WTC11 (cell line): Measurements from ENCODE around the gene NSL1. TPM values are rescaled to one million over a fixed set of nuclear protein-coding genes. Genes with fewer than 3 reads are reported as not detected.

Experiments
- ATAC-seq: fragments of 200-7000 bp; cut with Tn5 transposase; 2 replicates; pipeline ENCODE4 v1.10.0; 2021; ENCODE audit warnings: mild to moderate bottlenecking, moderate library complexity
- CTCF ChIA-PET: fragments of 300-600 bp; sonication (Branson Sonifier 250); formaldehyde crosslinking; loops from one replicate; lab custom pipeline; 2021; ENCODE audit warnings: antibody characterized with exemption; lab: Charles Lee
- POLR2A ChIA-PET: fragments of 350-600 bp; sonication (Branson Sonifier 250); formaldehyde crosslinking; loops from one replicate; lab custom pipeline; 2021; ENCODE audit warnings: antibody characterized with exemption; lab: Charles Lee
- DNase-seq: peaks from one replicate; pipeline ENCODE4 v3.0.0; 2021; ENCODE audit warnings: low spot score
- H3K27ac Mint-ChIP-seq: 2 replicates; pipeline ENCODE4 v1.8.0; 2021; ENCODE audit warnings: mixed read lengths
- H3K27me3 Mint-ChIP-seq: 2 replicates; pipeline ENCODE4 v1.8.0; 2021; ENCODE audit warnings: low read depth, mild to moderate bottlenecking, moderate library complexity, mixed read lengths
- H3K36me3 Mint-ChIP-seq: 2 replicates; pipeline ENCODE4 v1.8.0; 2021; ENCODE audit warnings: mixed read lengths
- H3K4me1 Mint-ChIP-seq: 2 replicates; pipeline ENCODE4 v1.8.0; 2022; ENCODE audit warnings: mixed read lengths
- H3K4me3 Mint-ChIP-seq: 2 replicates; pipeline ENCODE4 v1.8.0; 2021; ENCODE audit warnings: mild to moderate bottlenecking, moderate library complexity, mixed read lengths
- H3K9me3 Mint-ChIP-seq: 2 replicates; pipeline ENCODE4 v1.8.0; 2021; ENCODE audit warnings: mixed read lengths
- ARID4B ChIP-seq: sonication (generic); formaldehyde crosslinking; IDR thresholded peaks from 2 replicates; pipeline ENCODE4 v1.8.0; 2023; ENCODE audit warnings: missing genetic modification reagents, mild to moderate bottlenecking, borderline replicate concordance
- CREB1 ChIP-seq: sonication (generic); formaldehyde crosslinking; IDR thresholded peaks from 2 replicates; pipeline ENCODE4 v1.8.0; 2023; ENCODE audit warnings: mild to moderate bottlenecking, missing genetic modification reagents
- ELF4 ChIP-seq: sonication (generic); formaldehyde crosslinking; IDR thresholded peaks from 2 replicates; pipeline ENCODE4 v1.8.1; 2022; ENCODE audit warnings: low read depth, mild to moderate bottlenecking, moderate library complexity, missing genetic modification reagents
- ESRRA ChIP-seq: sonication (generic); formaldehyde crosslinking; IDR thresholded peaks from 2 replicates; pipeline ENCODE4 v1.8.1; 2022; ENCODE audit warnings: mild to moderate bottlenecking, missing genetic modification reagents, borderline replicate concordance
- ETV6 ChIP-seq: sonication (generic); formaldehyde crosslinking; IDR thresholded peaks from 2 replicates; pipeline ENCODE4 v1.8.1; 2022; ENCODE audit warnings: mild to moderate bottlenecking, missing genetic modification reagents
- FOXP4 ChIP-seq: sonication (generic); formaldehyde crosslinking; IDR thresholded peaks from 2 replicates; pipeline ENCODE4 v1.8.0; 2022; ENCODE audit warnings: mild to moderate bottlenecking, missing genetic modification reagents
- GABPB1 ChIP-seq: sonication (generic); formaldehyde crosslinking; IDR thresholded peaks from 2 replicates; pipeline ENCODE4 v1.8.1; 2023; ENCODE audit warnings: mild to moderate bottlenecking, missing genetic modification reagents
- IRF2 ChIP-seq: sonication (generic); formaldehyde crosslinking; IDR thresholded peaks from 2 replicates; pipeline ENCODE4 v1.8.0; 2022; ENCODE audit warnings: low read depth, missing genetic modification reagents, borderline replicate concordance
- KAT7 ChIP-seq: sonication (generic); formaldehyde crosslinking; IDR thresholded peaks from 2 replicates; pipeline ENCODE4 v1.8.1; 2023; ENCODE audit warnings: missing genetic modification reagents, mild to moderate bottlenecking, borderline replicate concordance
- NFATC4 ChIP-seq: fragments of 250-450 bp; sonication (Bioruptor Pico); IDR thresholded peaks from 2 replicates; pipeline ENCODE4 v1.9.0; 2021; ENCODE audit warnings: mild to moderate bottlenecking
- NFYB ChIP-seq: sonication (generic); formaldehyde crosslinking; conservative IDR thresholded peaks from 2 replicates; pipeline ENCODE4 v1.8.0; 2022; ENCODE audit warnings: low read depth, missing genetic modification reagents
- RORB ChIP-seq: fragments of 250-450 bp; sonication (Bioruptor Pico); IDR thresholded peaks from 2 replicates; pipeline ENCODE4 v1.9.0; 2021; ENCODE audit warnings: mild to moderate bottlenecking
- SMAD3 ChIP-seq: sonication (generic); formaldehyde crosslinking; IDR thresholded peaks from 2 replicates; pipeline ENCODE4 v1.8.0; 2022; ENCODE audit warnings: missing genetic modification reagents, mild to moderate bottlenecking, borderline replicate concordance
- ZBTB21 ChIP-seq: sonication (generic); formaldehyde crosslinking; IDR thresholded peaks from 2 replicates; pipeline ENCODE4 v1.8.1; 2023; ENCODE audit warnings: mild to moderate bottlenecking, missing genetic modification reagents, borderline replicate concordance
- ZNF232 ChIP-seq: sonication (generic); formaldehyde crosslinking; IDR thresholded peaks from 2 replicates; pipeline ENCODE4 v1.8.0; 2022; ENCODE audit warnings: mild to moderate bottlenecking, missing genetic modification reagents
- ZNF263 ChIP-seq: sonication (generic); formaldehyde crosslinking; IDR thresholded peaks from 2 replicates; pipeline ENCODE4 v1.8.1; 2022; ENCODE audit warnings: low read depth, mild to moderate bottlenecking, moderate library complexity, missing genetic modification reagents
- total RNA-seq: library from RNA; stranded (reverse); gene quantifications from 3 replicates; pipeline ENCODE4 v1.2.3, GENCODE V29; 2021
- TF ChIP-seq, protein P1 (sequence below): sonication (generic); formaldehyde crosslinking; IDR thresholded peaks from 2 replicates; pipeline ENCODE4 v1.8.1; 2023; ENCODE audit warnings: mild to moderate bottlenecking, missing genetic modification reagents, borderline replicate concordance
- TF ChIP-seq, protein P2 (sequence below): sonication (generic); formaldehyde crosslinking; IDR thresholded peaks from 2 replicates; pipeline ENCODE4 v1.8.0; 2022; ENCODE audit warnings: mild to moderate bottlenecking, missing genetic modification reagents

The NSL1 gene
- total RNA-seq, 1 experiment from 2014 or later, result 55.7 TPM

- TF ChIP-seq, protein P1, sequence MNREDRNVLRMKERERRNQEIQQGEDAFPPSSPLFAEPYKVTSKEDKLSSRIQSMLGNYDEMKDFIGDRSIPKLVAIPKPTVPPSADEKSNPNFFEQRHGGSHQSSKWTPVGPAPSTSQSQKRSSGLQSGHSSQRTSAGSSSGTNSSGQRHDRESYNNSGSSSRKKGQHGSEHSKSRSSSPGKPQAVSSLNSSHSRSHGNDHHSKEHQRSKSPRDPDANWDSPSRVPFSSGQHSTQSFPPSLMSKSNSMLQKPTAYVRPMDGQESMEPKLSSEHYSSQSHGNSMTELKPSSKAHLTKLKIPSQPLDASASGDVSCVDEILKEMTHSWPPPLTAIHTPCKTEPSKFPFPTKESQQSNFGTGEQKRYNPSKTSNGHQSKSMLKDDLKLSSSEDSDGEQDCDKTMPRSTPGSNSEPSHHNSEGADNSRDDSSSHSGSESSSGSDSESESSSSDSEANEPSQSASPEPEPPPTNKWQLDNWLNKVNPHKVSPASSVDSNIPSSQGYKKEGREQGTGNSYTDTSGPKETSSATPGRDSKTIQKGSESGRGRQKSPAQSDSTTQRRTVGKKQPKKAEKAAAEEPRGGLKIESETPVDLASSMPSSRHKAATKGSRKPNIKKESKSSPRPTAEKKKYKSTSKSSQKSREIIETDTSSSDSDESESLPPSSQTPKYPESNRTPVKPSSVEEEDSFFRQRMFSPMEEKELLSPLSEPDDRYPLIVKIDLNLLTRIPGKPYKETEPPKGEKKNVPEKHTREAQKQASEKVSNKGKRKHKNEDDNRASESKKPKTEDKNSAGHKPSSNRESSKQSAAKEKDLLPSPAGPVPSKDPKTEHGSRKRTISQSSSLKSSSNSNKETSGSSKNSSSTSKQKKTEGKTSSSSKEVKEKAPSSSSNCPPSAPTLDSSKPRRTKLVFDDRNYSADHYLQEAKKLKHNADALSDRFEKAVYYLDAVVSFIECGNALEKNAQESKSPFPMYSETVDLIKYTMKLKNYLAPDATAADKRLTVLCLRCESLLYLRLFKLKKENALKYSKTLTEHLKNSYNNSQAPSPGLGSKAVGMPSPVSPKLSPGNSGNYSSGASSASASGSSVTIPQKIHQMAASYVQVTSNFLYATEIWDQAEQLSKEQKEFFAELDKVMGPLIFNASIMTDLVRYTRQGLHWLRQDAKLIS, result no peak
- TF ChIP-seq SMAD3 (CRISPR knock-in tag) (no peak), ZNF263 (CRISPR knock-in tag) (no peak), ELF4 (CRISPR knock-in tag) (no peak), KAT7 (CRISPR knock-in tag) (no peak), ESRRA (CRISPR knock-in tag) (no peak), ZNF232 (CRISPR knock-in tag) (no peak), ZBTB21 (CRISPR knock-in tag) (no peak), NFATC4 (CRISPR knock-in tag) (no peak)
- TF ChIP-seq, all 79 proteins: peak for 0
Observed at GRCh38 chr1:212805767-212806166, 14.2 kb upstream of the NSL1 start (continued).

GRCh38 chr1:212797681-212798080 is 6.1 kb upstream of the NSL1 start:
- ChIA-PET CTCF (interaction anchor here (0.6 to 2.3 kb wide), 2 partner anchors 40 to 48 kb away, joined by 3 to 7 read pairs; no protein-coding TSS in a partner anchor), POLR2A (no interaction called here)
- H3K4me3 Mint-ChIP-seq, result no peak overlapping the region
- H3K27ac Mint-ChIP-seq, result no peak overlapping the region
- H3K9me3 Mint-ChIP-seq, result no peaks in the 10 kb centered on the region
- DNase-seq (no peak), ATAC-seq (no peak)
- H3K4me1 Mint-ChIP-seq, result peaks cover 24% of the 10 kb centered on the region
- TF ChIP-seq FOXP4, result no peak
- no peak for TF ChIP-seq SMAD3 (CRISPR knock-in tag)
- TF ChIP-seq, protein P2, sequence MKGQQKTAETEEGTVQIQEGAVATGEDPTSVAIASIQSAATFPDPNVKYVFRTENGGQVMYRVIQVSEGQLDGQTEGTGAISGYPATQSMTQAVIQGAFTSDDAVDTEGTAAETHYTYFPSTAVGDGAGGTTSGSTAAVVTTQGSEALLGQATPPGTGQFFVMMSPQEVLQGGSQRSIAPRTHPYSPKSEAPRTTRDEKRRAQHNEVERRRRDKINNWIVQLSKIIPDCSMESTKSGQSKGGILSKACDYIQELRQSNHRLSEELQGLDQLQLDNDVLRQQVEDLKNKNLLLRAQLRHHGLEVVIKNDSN (CRISPR knock-in tag), result no peak
- TF ChIP-seq, protein P1, result no peak
- TF ChIP-seq ARID4B (CRISPR knock-in tag), result no peak
- TF ChIP-seq CREB1 (CRISPR knock-in tag), result no peak
- TF ChIP-seq NFYB (CRISPR knock-in tag), result no peak
- no peak for TF ChIP-seq ETV6
- TF ChIP-seq RORB, result no peak
- no peak for TF ChIP-seq GABPB1
- TF ChIP-seq IRF2 (CRISPR knock-in tag), result no peak
- H3K27me3 Mint-ChIP-seq, result no peaks in the 10 kb centered on the region
- peaks cover 37% of the 10 kb centered on the region for H3K36me3 Mint-ChIP-seq
